ACC112 (cell line): ENCODE results near the gene PRKCE.

Experiments
- H2AFZ ChIP-seq: fragments of 200-600 bp; sonication (generic); one replicate; pipeline ENCODE4 v1.6.0; 2017; ENCODE audit warnings: antibody characterized with exemption, low read length; ENCODE audit not compliant: unreplicated experiment
- H3K27ac ChIP-seq: fragments of 200-600 bp; sonication (generic); 2 replicates; pipeline ENCODE4 v1.5.1; 2014; ENCODE audit warnings: low read depth, mild to moderate bottlenecking, antibody characterized with exemption, low read length, moderate library complexity
- H3K27me3 ChIP-seq: fragments of 200-600 bp; sonication (generic); 2 replicates; pipeline ENCODE4 v1.6.1; 2014; ENCODE audit warnings: mild to moderate bottlenecking, antibody characterized with exemption, low read length, moderate library complexity, mixed read lengths; ENCODE audit not compliant: insufficient read depth
- H3K36me3 ChIP-seq: fragments of 200-600 bp; sonication (generic); 2 replicates; pipeline ENCODE4 v1.6.1; 2016; ENCODE audit warnings: mild to moderate bottlenecking, antibody characterized with exemption, low read length, moderate library complexity, mixed read lengths; ENCODE audit not compliant: insufficient read depth
- H3K4me1 ChIP-seq: fragments of 200-600 bp; sonication (generic); one replicate; pipeline ENCODE4 v1.6.1; 2016; ENCODE audit warnings: low read length, mixed read lengths; ENCODE audit not compliant: insufficient read depth, unreplicated experiment, control insufficient read depth
- H3K4me3 ChIP-seq: fragments of 200-600 bp; sonication (generic); 2 replicates; pipeline ENCODE4 v1.5.1; 2014; ENCODE audit warnings: mild to moderate bottlenecking, low read depth, low read length
- H3K79me2 ChIP-seq: fragments of 200-600 bp; sonication (generic); one replicate; pipeline ENCODE4 v1.6.0; 2016; ENCODE audit warnings: low read length; ENCODE audit not compliant: control insufficient read depth, unreplicated experiment, insufficient read depth

Gene PRKCE

DNA sequence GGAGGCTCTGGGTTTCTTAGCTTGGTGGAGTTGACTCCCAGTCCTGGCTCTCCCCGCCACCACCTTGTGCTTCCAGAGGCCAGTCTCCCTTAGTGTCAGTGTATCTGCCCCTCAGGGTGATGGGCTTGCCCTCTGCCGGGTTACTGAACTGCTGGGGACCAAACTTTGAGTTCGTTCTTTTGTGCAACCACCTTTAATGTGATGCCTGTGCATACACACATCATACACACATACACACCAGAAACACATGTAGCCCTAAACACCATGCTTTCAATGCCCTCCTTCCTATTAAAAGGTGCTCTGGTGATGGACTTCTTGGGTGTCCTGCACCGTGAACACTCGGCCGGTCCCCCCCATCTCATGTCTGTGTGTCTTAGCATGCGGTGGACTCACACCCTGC lies 330.6 kb downstream of the PRKCE start:
- Histone ChIP-seq H3K27ac (no peak overlapping the region), H3K79me2 (no peaks in the 10 kb centered on the region), H3K36me3 (no peaks in the 10 kb centered on the region), H3K27me3 (no peaks in the 10 kb centered on the region), H3K4me1 (no peaks in the 10 kb centered on the region), H2AFZ (no peak overlapping the region), H3K4me3 (no peak overlapping the region)

- H3K4me1 ChIP-seq = no peaks in the 10 kb centered on the region
- H3K79me2 ChIP-seq = no peaks in the 10 kb centered on the region
- no peak overlapping the region for H3K27ac ChIP-seq
- H2AFZ ChIP-seq = no peak overlapping the region
- H3K27me3 ChIP-seq = no peaks in the 10 kb centered on the region
- H3K4me3 ChIP-seq = no peak overlapping the region
- no peaks in the 10 kb centered on the region for H3K36me3 ChIP-seq
These were observed 331.7 kb downstream of the PRKCE start for GRCh38 chr2:45983213-45983612.

DNA sequence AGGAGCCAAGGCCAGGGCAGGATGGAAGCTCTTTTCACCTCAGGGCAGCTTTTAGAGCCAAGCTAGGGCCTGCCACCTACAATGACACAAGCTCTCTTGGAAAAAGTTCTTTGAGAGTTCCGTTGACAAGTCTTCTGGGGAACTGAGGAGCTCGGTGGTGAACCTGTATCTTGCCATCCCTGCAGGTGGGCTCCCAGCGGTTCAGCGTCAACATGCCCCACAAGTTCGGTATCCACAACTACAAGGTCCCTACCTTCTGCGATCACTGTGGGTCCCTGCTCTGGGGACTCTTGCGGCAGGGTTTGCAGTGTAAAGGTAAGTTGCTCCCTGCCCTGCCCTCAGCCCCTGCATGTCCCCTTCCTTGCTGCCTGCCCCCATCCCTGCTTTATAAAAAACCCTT lies 332.9 kb downstream of the PRKCE start:
- no peaks in the 10 kb centered on the region for H3K27me3 ChIP-seq
- no peaks in the 10 kb centered on the region for H3K36me3 ChIP-seq
- H3K4me3 ChIP-seq = no peak overlapping the region
- H3K79me2 ChIP-seq = no peaks in the 10 kb centered on the region
- no peaks in the 10 kb centered on the region for H3K4me1 ChIP-seq
- no peak overlapping the region for H2AFZ ChIP-seq
- no peak overlapping the region for H3K27ac ChIP-seq

DNA sequence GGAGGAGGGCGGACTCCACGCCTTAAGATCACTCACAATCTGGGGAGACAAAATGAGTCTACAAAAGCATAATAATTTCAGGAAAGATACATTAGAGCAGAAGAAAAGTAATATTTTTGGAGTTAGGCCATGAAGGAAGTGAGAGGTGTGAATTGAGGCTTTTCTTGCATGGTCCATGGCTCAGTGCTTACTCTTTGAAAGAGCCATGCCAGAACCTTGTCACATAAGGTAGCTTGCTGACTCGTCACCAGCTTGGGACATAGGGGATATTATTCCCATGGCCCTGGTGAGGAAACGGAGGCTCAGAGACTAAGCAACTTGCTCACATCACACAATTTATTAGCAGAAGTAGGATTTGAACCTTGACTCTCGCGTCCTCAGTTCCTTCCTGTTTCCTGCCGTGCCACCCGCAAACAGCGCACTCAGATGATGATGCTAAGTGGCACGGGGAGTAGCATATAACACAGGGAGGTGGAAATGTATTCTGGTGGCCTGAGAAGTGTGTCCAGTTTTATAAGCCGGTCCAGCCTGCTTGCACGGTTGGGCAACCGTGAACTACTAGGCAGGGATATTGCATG lies 333.5 kb downstream of the PRKCE start:
- Histone ChIP-seq H3K4me3 (no peak overlapping the region), H3K27me3 (no peaks in the 10 kb centered on the region), H3K36me3 (no peaks in the 10 kb centered on the region), H3K79me2 (no peaks in the 10 kb centered on the region), H2AFZ (no peak overlapping the region), H3K4me1 (no peaks in the 10 kb centered on the region), H3K27ac (no peak overlapping the region)

DNA sequence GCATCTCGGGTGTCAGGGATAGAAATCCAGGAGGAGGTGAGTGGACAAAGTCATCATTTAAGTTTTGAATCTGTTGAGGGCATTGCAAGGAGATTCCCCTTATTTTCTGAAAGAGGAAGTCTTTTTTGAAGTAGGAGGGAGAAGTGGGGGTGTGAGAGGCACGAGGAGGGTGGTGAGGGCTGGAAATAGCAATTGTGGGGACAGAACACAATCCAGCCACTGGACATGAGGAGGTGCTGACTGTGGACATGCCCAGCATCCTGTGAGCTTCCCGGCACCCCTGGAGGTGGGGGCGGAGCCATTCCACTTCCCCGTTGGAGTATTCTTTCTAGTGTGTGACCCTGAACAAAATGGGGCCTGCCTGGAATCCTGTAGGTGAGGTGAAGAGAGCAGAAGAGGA lies 335.0 kb downstream of the PRKCE start:
- no peak overlapping the region for H3K4me3 ChIP-seq
- H2AFZ ChIP-seq = no peak overlapping the region
- H3K27me3 ChIP-seq = no peaks in the 10 kb centered on the region
- no peaks in the 10 kb centered on the region for H3K36me3 ChIP-seq
- no peak overlapping the region for H3K27ac ChIP-seq
- H3K79me2 ChIP-seq = no peaks in the 10 kb centered on the region
- peaks cover 5% of the 10 kb centered on the region for H3K4me1 ChIP-seq

- H3K36me3 ChIP-seq = no peaks in the 10 kb centered on the region
- peaks cover 19% of the 10 kb centered on the region for H3K4me1 ChIP-seq
- no peaks in the 10 kb centered on the region for H3K79me2 ChIP-seq
- no peaks in the 10 kb centered on the region for H3K27me3 ChIP-seq
- no peak overlapping the region for H3K27ac ChIP-seq
- no peak overlapping the region for H2AFZ ChIP-seq
- H3K4me3 ChIP-seq = no peak overlapping the region
These were observed 336.4 kb downstream of the PRKCE start for GRCh38 chr2:45987856-45988255.

- Histone ChIP-seq H3K27me3 (no peaks in the 10 kb centered on the region), H3K27ac (no peak overlapping the region)
These were observed 337.4 kb downstream of the PRKCE start for GRCh38 chr2:45988879-45989278.

GRCh38 chr2:45990131-45990530 lies 338.7 kb downstream of the PRKCE start:
- H3K27me3 ChIP-seq = no peaks in the 10 kb centered on the region
- no peak overlapping the region for H2AFZ ChIP-seq
- peaks cover 28% of the 10 kb centered on the region for H3K4me1 ChIP-seq
- no peak overlapping the region for H3K27ac ChIP-seq
- no peaks in the 10 kb centered on the region for H3K36me3 ChIP-seq
- H3K79me2 ChIP-seq = no peaks in the 10 kb centered on the region
- no peak overlapping the region for H3K4me3 ChIP-seq

More at GRCh38 chr2:45988879-45989278, 337.4 kb downstream of the PRKCE start:
- H2AFZ ChIP-seq = no peak overlapping the region
- H3K36me3 ChIP-seq = no peaks in the 10 kb centered on the region
- no peak overlapping the region for H3K4me3 ChIP-seq
- H3K4me1 ChIP-seq = peaks cover 27% of the 10 kb centered on the region
- H3K79me2 ChIP-seq = no peaks in the 10 kb centered on the region

GRCh38 chr2:45992021-45992740 lies 340.7 kb downstream of the PRKCE start:
- Histone ChIP-seq H3K27ac (peak overlapping the region; percentile 91), H3K36me3 (no peaks in the 10 kb centered on the region), H3K4me1 (peaks cover 28% of the 10 kb centered on the region), H3K27me3 (no peaks in the 10 kb centered on the region), H2AFZ (peak overlapping the region; percentile 59), H3K79me2 (no peaks in the 10 kb centered on the region), H3K4me3 (peak overlapping the region; percentile 13; the same call in 1 of the 2 replicates)

DNA sequence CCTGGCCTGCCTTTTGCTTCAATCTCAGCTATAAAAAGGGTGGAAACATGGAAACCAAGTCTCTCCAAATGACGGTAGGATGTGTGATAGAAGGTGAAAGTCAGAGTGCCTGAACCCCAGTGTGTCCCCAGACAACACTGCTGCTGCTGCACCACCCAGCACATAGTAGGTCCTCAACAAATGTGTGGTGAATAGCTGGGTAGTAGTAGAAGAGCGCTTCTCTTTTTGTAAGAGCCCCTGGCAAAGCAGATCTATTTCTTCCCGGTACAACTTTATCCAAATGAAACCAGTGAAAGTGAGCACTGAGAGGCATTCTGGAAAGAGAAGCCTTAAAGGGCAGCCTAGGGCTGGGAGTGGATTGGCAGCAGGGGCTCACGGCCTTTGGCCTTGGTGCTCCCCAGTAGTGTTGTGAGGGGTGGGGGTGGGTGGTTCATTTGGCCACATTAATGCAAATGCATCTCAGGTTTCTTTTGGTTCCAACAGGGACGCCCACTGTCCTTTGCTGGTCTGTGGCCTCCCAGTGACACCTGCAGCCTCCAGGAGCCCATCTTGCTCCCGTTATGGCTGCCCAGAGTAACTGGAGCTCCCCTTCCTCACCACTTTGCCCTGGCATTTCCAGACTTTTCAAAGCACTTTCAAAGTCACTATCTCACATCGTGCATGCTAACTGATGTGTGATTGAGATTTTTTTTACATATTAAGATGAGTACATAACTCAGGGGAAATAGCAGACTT lies 341.4 kb downstream of the PRKCE start:
- no peak overlapping the region for H2AFZ ChIP-seq

More for the DNA sequence above, 341.4 kb downstream of the PRKCE start:
- no peaks in the 10 kb centered on the region for H3K79me2 ChIP-seq
- H3K4me3 ChIP-seq = peak overlapping the region; percentile 32; the same call in 1 of the 2 replicates
- H3K4me1 ChIP-seq = peaks cover 28% of the 10 kb centered on the region
- no peaks in the 10 kb centered on the region for H3K36me3 ChIP-seq
- no peaks in the 10 kb centered on the region for H3K27me3 ChIP-seq
- peak overlapping the region; percentile 91 for H3K27ac ChIP-seq
